B cell (primary cell): Measurements from ENCODE around the gene PPFIA4.

Experiments
- EZH2 ChIP-seq: IDR thresholded peaks from 2 replicates; pipeline ENCODE4 v1.6.1; 2012; ENCODE audit warnings: borderline replicate concordance, low read depth, mild to moderate bottlenecking, moderate library complexity, low read length; ENCODE audit not compliant: insufficient read depth, poor library complexity, severe bottlenecking
- TF ChIP-seq, protein P1 (sequence below): fragments of 200-600 bp; IDR thresholded peaks from one replicate; pipeline ENCODE4 v1.8.0; 2022; ENCODE audit warnings: antibody characterized with exemption, mild to moderate bottlenecking

DNA sequence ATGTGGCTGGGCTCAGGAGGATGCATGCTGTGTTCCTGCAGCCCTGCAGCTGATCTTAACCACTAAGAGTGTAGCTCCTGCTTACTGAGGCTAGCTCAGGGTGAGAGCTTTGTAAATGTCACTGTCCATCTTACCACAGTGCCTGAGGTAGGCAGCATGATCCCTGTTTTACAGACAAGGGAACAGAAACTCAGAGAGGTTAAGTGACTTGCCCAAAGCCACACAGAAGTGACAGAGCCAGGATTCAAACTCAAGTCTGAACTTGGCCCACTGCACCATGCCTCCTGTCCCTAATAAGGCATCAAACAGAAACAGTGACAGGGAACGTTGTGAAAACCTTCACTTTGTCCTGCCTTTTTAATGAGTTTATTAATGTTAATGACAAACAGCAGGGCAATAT is 27.9 kb downstream of the PPFIA4 start:
- TF ChIP-seq, protein P1, sequence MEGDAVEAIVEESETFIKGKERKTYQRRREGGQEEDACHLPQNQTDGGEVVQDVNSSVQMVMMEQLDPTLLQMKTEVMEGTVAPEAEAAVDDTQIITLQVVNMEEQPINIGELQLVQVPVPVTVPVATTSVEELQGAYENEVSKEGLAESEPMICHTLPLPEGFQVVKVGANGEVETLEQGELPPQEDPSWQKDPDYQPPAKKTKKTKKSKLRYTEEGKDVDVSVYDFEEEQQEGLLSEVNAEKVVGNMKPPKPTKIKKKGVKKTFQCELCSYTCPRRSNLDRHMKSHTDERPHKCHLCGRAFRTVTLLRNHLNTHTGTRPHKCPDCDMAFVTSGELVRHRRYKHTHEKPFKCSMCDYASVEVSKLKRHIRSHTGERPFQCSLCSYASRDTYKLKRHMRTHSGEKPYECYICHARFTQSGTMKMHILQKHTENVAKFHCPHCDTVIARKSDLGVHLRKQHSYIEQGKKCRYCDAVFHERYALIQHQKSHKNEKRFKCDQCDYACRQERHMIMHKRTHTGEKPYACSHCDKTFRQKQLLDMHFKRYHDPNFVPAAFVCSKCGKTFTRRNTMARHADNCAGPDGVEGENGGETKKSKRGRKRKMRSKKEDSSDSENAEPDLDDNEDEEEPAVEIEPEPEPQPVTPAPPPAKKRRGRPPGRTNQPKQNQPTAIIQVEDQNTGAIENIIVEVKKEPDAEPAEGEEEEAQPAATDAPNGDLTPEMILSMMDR = no peak
- no peak for TF ChIP-seq EZH2
